Body of pancreas (tissue), 4 donors: Measurements from ENCODE around the gene LPP. TPM values are rescaled to one million over a fixed set of nuclear protein-coding genes. Genes with fewer than 3 reads are reported as not detected.
A peak's percentile ranks its signal among the peaks of the same experiment; 100 is the strongest.

Experiments used
- ATAC-seq: fragments of 150-250 bp; one replicate; pipeline ENCODE4 v1.9.1; 2016
- DNase-seq, 4 donors: peaks; one replicate each; pipeline ENCODE4 v3.0.0-alpha.2; 2019
- H3K27ac ChIP-seq, 4 donors: fragments of 200-600 bp; sonication (generic); 1 replicate in 3 of 4; 2 replicates in 1 of 4; pipeline versions ENCODE4 v1.5.1 to v1.6.1; 2016 to 2019; ENCODE audit warnings: mild to moderate bottlenecking in 1 of 4, mixed read lengths in 1 of 4, moderate library complexity in 1 of 4
- H3K27me3 ChIP-seq, 2 donors: fragments of 200-600 bp; sonication (generic); one replicate each; pipeline ENCODE4 v1.6.0; 2016; ENCODE audit warnings: mild to moderate bottlenecking in 1 of 2
- H3K36me3 ChIP-seq, 2 donors: fragments of 200-600 bp; sonication (generic); replicated peaks in 1 of 2; 2 replicates each; pipeline ENCODE4 v1.5.1; 2016; ENCODE audit warnings: low read depth in 2 of 2; ENCODE audit not compliant: insufficient read depth in 1 of 2
- H3K4me1 ChIP-seq: fragments of 200-600 bp; sonication (generic); one replicate; pipeline ENCODE4 v1.6.0; 2016
- H3K4me3 ChIP-seq, 2 donors: fragments of 200-600 bp; sonication (generic); 1 replicate in 1 of 2; 2 replicates in 1 of 2; pipeline ENCODE4 v1.5.1; 2016 to 2019
- H3K9me3 ChIP-seq, 3 donors: fragments of 200-600 bp; sonication (generic); 1 replicate in 2 of 3; 2 replicates in 1 of 3; pipeline ENCODE4 v1.5.1; 2016
- CTCF ChIP-seq, 7 experiments: fragments of 450-650 bp in 4 of 7; fragments of 200-600 bp in 3 of 7; sonication (generic) in 3 of 7; IDR thresholded peaks; one replicate each; pipeline ENCODE4 v1.5.1; 2016 to 2019; ENCODE audit warnings: antibody characterized with exemption in 7 of 7
- POLR2A ChIP-seq, 3 donors: fragments of 450-650 bp; IDR thresholded peaks; one replicate each; pipeline ENCODE4 v1.6.1; 2016; ENCODE audit warnings: antibody characterized with exemption in 3 of 3, mild to moderate bottlenecking in 2 of 3
- whole genome bisulfite sequencing, 2 donors: methylation state at CpG; one replicate each; pipeline ENCODE4 v1.1.5; 2017; 5-methylcytosine and 5-hydroxymethylcytosine counted together
- intact Hi-C: fragments of 100-400 bp; cut with DNase I; formaldehyde crosslinking; loops from one replicate; pipeline ENCODE4 v1.15.1; 2023
- total RNA-seq, 2 donors: library from RNA; depleted of rRNA; stranded (reverse); fragments of >200 nt; gene quantifications; one replicate each; pipeline ENCODE4 v1.1.0, GENCODE V29; 2016

The LPP gene
- total RNA-seq, 2 donors from 2014 or later = 60.6 to 65.1 TPM

- 92 to 93% methylated on average over 3 of the region's 3 CpGs for WGBS, 2 donors
- ATAC-seq = no peak
- Histone ChIP-seq H3K36me3 (no peaks in the 10 kb centered on the region), H3K9me3 (no peaks in the 10 kb centered on the region), H3K4me1 (peaks cover 19% of the 10 kb centered on the region), H3K27me3 (no peaks in the 10 kb centered on the region), H3K27ac (no peak overlapping the region), H3K4me3 (no peak overlapping the region)
- TF ChIP-seq CTCF (IDR thresholded peaks at IDR 0.05) (no peak), POLR2A (IDR thresholded peaks at IDR 0.05) (no peak)
- no peak for DNase-seq
- intact Hi-C loops = no loop called here
These were observed 166.8 kb downstream of the LPP start for GRCh38 chr3:188320757-188321156.

- Histone ChIP-seq H3K4me1 (peaks cover 14% of the 10 kb centered on the region), H3K27ac (no peak overlapping the region), H3K36me3 (no peaks in the 10 kb centered on the region), H3K4me3 (no peak overlapping the region), H3K27me3 (no peaks in the 10 kb centered on the region), H3K9me3 (no peaks in the 10 kb centered on the region)
- ATAC-seq (no peak), DNase-seq (no peak)
- TF ChIP-seq POLR2A (IDR thresholded peaks at IDR 0.05) = no peak
- no peak for TF ChIP-seq CTCF (IDR thresholded peaks at IDR 0.05)
- intact Hi-C loops = no loop called here
These were observed 167.3 kb downstream of the LPP start for GRCh38 chr3:188321258-188321657.

GRCh38 chr3:188322135-188322887 is 168.4 kb downstream of the LPP start:
- H3K27me3 ChIP-seq = no peaks in the 10 kb centered on the region
- peak overlapping the region; percentile 8 to 59 (median 21) for H3K27ac ChIP-seq
- peak; percentile 75 for ATAC-seq
- 62 to 74% methylated on average over 4 of the region's 4 CpGs for WGBS, 2 donors
- no peak overlapping the region for H3K4me3 ChIP-seq
- intact Hi-C loops = no loop called here
- no peak for TF ChIP-seq CTCF (IDR thresholded peaks at IDR 0.05)
- no peak for TF ChIP-seq POLR2A (IDR thresholded peaks at IDR 0.05)
- no peaks in the 10 kb centered on the region for H3K9me3 ChIP-seq
- no peaks in the 10 kb centered on the region for H3K36me3 ChIP-seq
- H3K4me1 ChIP-seq = peaks cover 12% of the 10 kb centered on the region
- peak; percentile 40 to 72 (median 56) for DNase-seq

DNA sequence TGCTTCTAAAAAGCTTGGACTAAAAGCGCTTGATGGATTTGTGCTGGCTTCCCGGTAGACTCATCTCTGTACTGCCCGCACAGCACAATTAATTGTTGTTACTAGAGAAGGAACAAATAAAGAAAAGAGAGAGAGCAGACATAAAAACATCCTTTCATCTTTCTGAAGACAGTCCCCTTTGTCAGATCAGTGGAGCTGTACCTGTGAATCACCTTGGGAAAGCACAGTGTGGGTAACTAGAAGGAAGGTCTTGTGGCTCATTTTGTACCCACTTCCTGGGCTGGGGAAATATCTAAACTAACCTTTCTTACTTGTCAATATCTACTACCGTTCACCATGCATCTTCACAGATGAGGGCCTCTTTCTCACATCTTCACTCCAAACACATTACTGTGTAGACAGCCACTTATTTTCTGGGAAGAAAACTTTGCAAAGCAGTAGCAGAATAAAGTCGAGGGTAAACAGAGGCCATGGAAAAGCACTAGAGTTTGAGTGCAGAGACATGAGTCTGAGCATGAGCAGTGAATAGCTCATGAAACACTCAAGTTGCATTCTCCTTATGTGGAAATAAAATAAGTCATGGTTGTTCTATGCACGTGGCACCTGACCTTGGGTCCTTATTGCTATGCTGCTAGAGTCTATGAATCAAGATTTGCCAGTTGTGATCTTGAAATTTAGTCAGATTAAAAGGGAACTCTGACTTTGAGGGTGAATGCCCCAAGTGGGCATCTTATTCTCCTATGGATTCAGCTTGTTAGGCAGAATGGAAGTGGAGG is 169.3 kb downstream of the LPP start:
- intact Hi-C loops = no loop called here
- Histone ChIP-seq H3K4me1 (peaks cover 12% of the 10 kb centered on the region), H3K4me3 (no peak overlapping the region), H3K27me3 (no peaks in the 10 kb centered on the region), H3K27ac (no peak overlapping the region), H3K9me3 (no peaks in the 10 kb centered on the region), H3K36me3 (no peaks in the 10 kb centered on the region)
- DNase-seq = peak in 1 of 4 donors; percentile 51
- WGBS, 2 donors = 79 to 82% methylated on average over 6 of the region's 6 CpGs
- no peak for TF ChIP-seq POLR2A (IDR thresholded peaks at IDR 0.05)
- no peak for TF ChIP-seq CTCF (IDR thresholded peaks at IDR 0.05)
- peak; percentile 39 for ATAC-seq
